GM12891 (cell line): ENCODE data around the gene DTNA.

Experiments
- DNase-seq: peaks from one replicate; pipeline ENCODE4 v3.0.0; 2011; ENCODE audit warnings: low spot score; ENCODE audit not compliant: insufficient read length
- FAIRE-seq: peaks from 2 replicates; lab custom pipeline; 2011; peaks lifted over from hg19 to GRCh38; lab: Jason Lieb, UNC
- PAX5 ChIP-seq: IDR thresholded peaks from 2 replicates; pipeline ENCODE4 v1.6.1; 2011; ENCODE audit warnings: low read length, moderate library complexity, mild to moderate bottlenecking; ENCODE audit not compliant: insufficient read depth, severe bottlenecking
- POLR2A ChIP-seq: IDR thresholded peaks from 2 replicates; pipeline ENCODE4 v1.6.1; 2011; ENCODE audit warnings: low read depth, low read length, control low read depth
- POLR2AphosphoS5 ChIP-seq: IDR thresholded peaks from 2 replicates; pipeline ENCODE4 v1.6.1; 2011; ENCODE audit warnings: low read depth, low read length, control low read depth
- POU2F2 ChIP-seq: IDR thresholded peaks from 2 replicates; pipeline ENCODE4 v1.6.1; 2011; ENCODE audit warnings: low read depth, mild to moderate bottlenecking, control low read depth, low read length, moderate library complexity
- SPI1 ChIP-seq: IDR thresholded peaks from 2 replicates; pipeline ENCODE4 v1.6.1; 2011; ENCODE audit warnings: low read depth, low read length, control low read depth
- TAF1 ChIP-seq: IDR thresholded peaks from 2 replicates; pipeline ENCODE4 v1.6.1; 2011; ENCODE audit warnings: low read depth, low read length, control low read depth

The DTNA gene

GRCh38 chr18:34873986-34874580 is 164.0 kb downstream of the DTNA start:
- TF ChIP-seq POLR2A (no peak), TAF1 (no peak), SPI1 (no peak), POLR2AphosphoS5 (no peak), POU2F2 (no peak), PAX5 (no peak)
- no peak for DNase-seq
- FAIRE-seq: no peak

DNA sequence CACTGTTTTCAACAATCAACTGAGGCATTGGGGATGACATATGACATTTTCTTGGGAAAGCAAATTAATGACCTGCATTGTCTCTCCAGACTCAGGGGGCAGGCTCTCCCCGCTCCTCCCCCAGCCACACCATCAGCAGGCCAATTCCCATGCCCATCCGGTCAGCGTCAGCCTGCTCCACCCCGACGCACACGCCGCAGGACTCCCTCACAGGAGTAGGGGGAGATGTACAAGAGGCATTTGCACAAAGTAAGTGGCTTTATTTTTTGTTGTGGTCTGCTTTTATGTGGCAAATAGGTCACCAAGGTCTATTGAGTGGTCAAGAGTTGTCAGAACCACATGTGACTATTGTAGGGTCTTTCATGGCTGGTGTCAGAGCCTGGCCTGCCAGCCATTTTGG is 165.1 kb downstream of the DTNA start:
- TF ChIP-seq POLR2A (no peak), SPI1 (no peak), PAX5 (no peak), POLR2AphosphoS5 (no peak), POU2F2 (no peak), TAF1 (no peak)
- FAIRE-seq (no peak), DNase-seq (no peak)

- FAIRE-seq (no peak), DNase-seq (no peak)
- no peak for TF ChIP-seq TAF1
- no peak for TF ChIP-seq PAX5
- TF ChIP-seq POU2F2: no peak
- TF ChIP-seq POLR2A: no peak
- no peak for TF ChIP-seq POLR2AphosphoS5
- no peak for TF ChIP-seq SPI1
These were observed 170.3 kb downstream of the DTNA start for GRCh38 chr18:34880403-34880802.

- TF ChIP-seq POU2F2 (no peak), POLR2A (no peak), POLR2AphosphoS5 (no peak), TAF1 (no peak), PAX5 (no peak)
- DNase-seq: no peak
- no peak for FAIRE-seq
These were observed 171.1 kb downstream of the DTNA start for GRCh38 chr18:34880882-34881834.

GRCh38 chr18:34884436-34884835 is 174.3 kb downstream of the DTNA start:
- FAIRE-seq (no peak), DNase-seq (no peak)
- TF ChIP-seq SPI1 (no peak), PAX5 (no peak), POLR2A (no peak), POLR2AphosphoS5 (no peak), TAF1 (no peak), POU2F2 (no peak)

DNA sequence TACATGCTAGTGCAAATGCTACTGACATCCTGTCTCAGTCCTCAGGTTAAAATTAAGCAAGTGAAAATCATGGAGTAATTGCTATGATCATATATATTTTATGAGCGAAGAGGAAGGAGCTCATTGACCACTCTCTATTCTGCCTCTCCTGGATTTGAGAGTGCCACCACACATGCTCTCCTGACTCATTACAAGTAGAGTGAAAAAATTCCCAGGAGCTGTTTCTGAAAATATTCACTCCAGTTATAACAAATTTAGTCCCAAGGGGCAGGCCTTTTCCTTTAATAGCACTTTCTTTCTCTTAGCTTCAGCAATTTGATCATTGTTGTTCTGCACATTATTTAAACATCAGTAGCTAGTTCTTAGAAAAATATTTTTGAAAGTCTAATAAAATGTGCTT is 176.1 kb downstream of the DTNA start:
- TF ChIP-seq POU2F2: no peak
- no peak for TF ChIP-seq TAF1
- TF ChIP-seq POLR2A: no peak
- TF ChIP-seq SPI1: no peak
- no peak for TF ChIP-seq POLR2AphosphoS5
- no peak for TF ChIP-seq PAX5
- DNase-seq (no peak), FAIRE-seq (no peak)

GRCh38 chr18:34887881-34888580 is 177.9 kb downstream of the DTNA start:
- no peak for TF ChIP-seq POU2F2
- FAIRE-seq: no peak
- no peak for DNase-seq

GRCh38 chr18:34890486-34891085 is 180.5 kb downstream of the DTNA start:
- DNase-seq (no peak), FAIRE-seq (no peak)
- TF ChIP-seq PAX5 (no peak), TAF1 (no peak), SPI1 (no peak), POLR2AphosphoS5 (no peak), POLR2A (no peak), POU2F2 (no peak)

DNA sequence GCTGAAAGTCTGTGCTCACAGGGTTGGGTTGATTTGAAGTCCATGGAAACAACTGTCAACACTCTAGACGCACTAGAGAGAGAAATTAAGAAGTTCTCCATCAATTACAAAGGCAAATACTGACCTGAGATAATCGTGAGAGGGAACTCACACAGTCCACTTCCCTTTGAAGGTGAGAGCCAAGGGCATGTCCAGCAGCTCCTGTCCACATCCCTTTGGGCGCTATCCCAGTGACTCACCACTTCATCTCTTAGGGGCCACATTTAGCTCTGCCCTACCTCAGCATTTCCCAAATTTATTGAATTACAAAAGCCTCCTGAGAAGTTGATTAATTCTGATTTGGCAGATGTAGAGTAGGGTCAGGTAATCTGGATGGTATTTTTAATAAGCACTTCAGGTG is 182.3 kb downstream of the DTNA start:
- no peak for DNase-seq
- no peak for FAIRE-seq
- TF ChIP-seq PAX5: no peak
- TF ChIP-seq TAF1: no peak
- no peak for TF ChIP-seq POLR2A
- TF ChIP-seq SPI1: no peak
- TF ChIP-seq POLR2AphosphoS5: no peak
- TF ChIP-seq POU2F2: no peak
